Measurements from ENCODE around the gene RPL23.

RPL23 gene

DNA sequence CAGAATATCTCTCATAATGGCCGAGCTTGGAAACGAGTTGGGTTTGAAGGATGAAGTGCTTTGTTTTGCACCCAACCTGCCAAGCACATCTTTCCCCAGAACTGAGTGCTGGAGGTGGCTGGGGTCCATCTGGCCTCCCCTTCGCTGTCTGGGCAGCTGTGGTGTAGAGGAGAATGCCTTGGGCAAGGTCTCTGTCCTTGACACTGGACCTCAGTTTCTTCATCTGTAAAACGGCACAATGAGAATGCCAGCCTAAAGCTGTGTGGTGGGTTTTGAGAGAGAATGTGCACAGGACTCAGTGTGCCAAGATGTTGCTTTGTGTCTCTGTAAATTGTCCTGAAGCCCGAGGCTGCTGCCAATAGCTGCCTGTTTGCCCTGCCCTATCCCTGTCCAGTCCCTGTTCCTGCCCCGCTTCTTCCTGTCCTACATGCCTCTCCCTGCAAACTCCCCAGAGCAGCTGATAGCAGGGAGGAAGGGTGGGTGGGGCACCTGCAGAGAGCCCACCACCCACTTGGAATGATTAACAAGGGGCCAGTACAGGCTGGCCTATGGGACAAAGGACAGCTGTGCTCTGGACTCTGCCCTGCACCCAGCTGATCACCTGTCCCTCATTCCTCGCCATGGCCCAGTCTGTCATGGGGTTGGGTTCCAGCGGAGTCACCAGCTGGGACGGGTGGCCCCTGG lies 31.7 kb upstream of the RPL23 start:
- Histone ChIP-seq H3F3A (ENCODE audit: insufficient read depth, low read length) (no peaks in the 10 kb centered on the region), H3K9ac (ENCODE audit: low read length) (no peak overlapping the region), H3K27me3 (replicated peaks; ENCODE audit: insufficient read depth, low read length) (no peaks in the 10 kb centered on the region), H3K36me3 (replicated peaks; ENCODE audit: insufficient read depth, low read length) (no peaks in the 10 kb centered on the region), H3K27ac (ENCODE audit: low read length) (no peak overlapping the region), H3K9me2 (replicated peaks; ENCODE audit: insufficient read depth, low read length) (no peaks in the 10 kb centered on the region), H3K4me2 (ENCODE audit: low read depth, low read length) (no peak overlapping the region), H2AFZ (ENCODE audit: low read length) (no peak overlapping the region), H3K4me3 (ENCODE audit: low read length) (no peak overlapping the region), H4K20me1 (ENCODE audit: insufficient read depth, low read length) (0 out of 2 replicates have a peak, but pooled peaks cover 3% of the 10 kb centered on the region), H3K9me3 (replicated peaks; ENCODE audit: insufficient read depth, low read length) (no peaks in the 10 kb centered on the region), H3K4me1 (ENCODE audit: low read length) (peaks cover under 1% of the 10 kb centered on the region), H3K79me2 (ENCODE audit: low read length) (peaks cover 97% of the 10 kb centered on the region)
- DNase-seq: no peak
- no peak for TF ChIP-seq EZH2phosphoT487 (IDR thresholded peaks at IDR 0.05; ENCODE audit: low read length)
- TF ChIP-seq, protein P1, sequence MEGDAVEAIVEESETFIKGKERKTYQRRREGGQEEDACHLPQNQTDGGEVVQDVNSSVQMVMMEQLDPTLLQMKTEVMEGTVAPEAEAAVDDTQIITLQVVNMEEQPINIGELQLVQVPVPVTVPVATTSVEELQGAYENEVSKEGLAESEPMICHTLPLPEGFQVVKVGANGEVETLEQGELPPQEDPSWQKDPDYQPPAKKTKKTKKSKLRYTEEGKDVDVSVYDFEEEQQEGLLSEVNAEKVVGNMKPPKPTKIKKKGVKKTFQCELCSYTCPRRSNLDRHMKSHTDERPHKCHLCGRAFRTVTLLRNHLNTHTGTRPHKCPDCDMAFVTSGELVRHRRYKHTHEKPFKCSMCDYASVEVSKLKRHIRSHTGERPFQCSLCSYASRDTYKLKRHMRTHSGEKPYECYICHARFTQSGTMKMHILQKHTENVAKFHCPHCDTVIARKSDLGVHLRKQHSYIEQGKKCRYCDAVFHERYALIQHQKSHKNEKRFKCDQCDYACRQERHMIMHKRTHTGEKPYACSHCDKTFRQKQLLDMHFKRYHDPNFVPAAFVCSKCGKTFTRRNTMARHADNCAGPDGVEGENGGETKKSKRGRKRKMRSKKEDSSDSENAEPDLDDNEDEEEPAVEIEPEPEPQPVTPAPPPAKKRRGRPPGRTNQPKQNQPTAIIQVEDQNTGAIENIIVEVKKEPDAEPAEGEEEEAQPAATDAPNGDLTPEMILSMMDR (IDR thresholded peaks at IDR 0.05; ENCODE audit: low read length): no peak
- no peak for TF ChIP-seq EZH2 (optimal IDR thresholded peaks at IDR 0.05; ENCODE audit: low read depth, low read length)

GRCh38 chr17:38883592-38884526 lies 30.3 kb upstream of the RPL23 start:
- peaks cover 8% of the 10 kb centered on the region for H3K4me1 ChIP-seq (ENCODE audit: low read length)
- no peak overlapping the region for H2AFZ ChIP-seq (ENCODE audit: low read length)
- TF ChIP-seq, protein P1 (IDR thresholded peaks at IDR 0.05; ENCODE audit: low read length): no peak
- TF ChIP-seq EZH2phosphoT487 (IDR thresholded peaks at IDR 0.05; ENCODE audit: low read length): no peak
- no peak for TF ChIP-seq EZH2 (optimal IDR thresholded peaks at IDR 0.05; ENCODE audit: low read depth, low read length)
- H4K20me1 ChIP-seq (ENCODE audit: insufficient read depth, low read length): 0 out of 2 replicates have a peak, but pooled peaks cover 3% of the 10 kb centered on the region
- H3K79me2 ChIP-seq (ENCODE audit: low read length): peaks cover 97% of the 10 kb centered on the region
- H3F3A ChIP-seq (ENCODE audit: insufficient read depth, low read length): no peaks in the 10 kb centered on the region
- H3K9me3 ChIP-seq (replicated peaks; ENCODE audit: insufficient read depth, low read length): no peaks in the 10 kb centered on the region
- no peak overlapping the region for H3K4me2 ChIP-seq (ENCODE audit: low read depth, low read length)
- no peaks in the 10 kb centered on the region for H3K27me3 ChIP-seq (replicated peaks; ENCODE audit: insufficient read depth, low read length)
- no peak for DNase-seq
- H3K9me2 ChIP-seq (replicated peaks; ENCODE audit: insufficient read depth, low read length): no peaks in the 10 kb centered on the region
- H3K9ac ChIP-seq (ENCODE audit: low read length): no peak overlapping the region
- H3K27ac ChIP-seq (ENCODE audit: low read length): no peak overlapping the region
- H3K36me3 ChIP-seq (replicated peaks; ENCODE audit: insufficient read depth, low read length): no peaks in the 10 kb centered on the region
- no peak overlapping the region for H3K4me3 ChIP-seq (ENCODE audit: low read length)

DNA sequence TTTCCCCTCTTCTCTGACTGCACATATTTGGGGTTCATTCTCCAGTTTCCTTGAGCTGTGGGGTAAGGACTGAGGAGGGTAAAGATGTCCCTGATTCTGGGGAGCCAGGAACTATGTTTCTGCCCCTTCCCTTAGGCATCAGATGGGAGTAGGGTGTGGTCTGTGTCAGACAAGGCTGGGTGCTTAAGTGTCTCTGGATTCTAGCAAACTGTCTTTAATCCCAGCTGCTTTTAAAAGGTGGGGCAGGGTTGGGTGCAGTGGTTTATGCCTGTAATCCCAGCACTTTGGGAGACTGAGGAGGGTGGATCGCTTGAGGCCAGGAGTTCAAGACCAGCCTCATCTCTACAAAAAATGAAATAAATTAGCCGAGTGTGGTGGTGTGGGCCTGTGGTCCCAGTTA lies 29.3 kb upstream of the RPL23 start:
- Histone ChIP-seq H3K9me3 (replicated peaks; ENCODE audit: insufficient read depth, low read length) (no peaks in the 10 kb centered on the region), H3K4me2 (ENCODE audit: low read depth, low read length) (no peak overlapping the region), H3K9ac (ENCODE audit: low read length) (no peak overlapping the region), H3K36me3 (replicated peaks; ENCODE audit: insufficient read depth, low read length) (no peaks in the 10 kb centered on the region), H3K4me1 (ENCODE audit: low read length) (peaks cover 9% of the 10 kb centered on the region), H3K27ac (ENCODE audit: low read length) (no peak overlapping the region), H2AFZ (ENCODE audit: low read length) (no peak overlapping the region), H3F3A (ENCODE audit: insufficient read depth, low read length) (no peaks in the 10 kb centered on the region), H4K20me1 (ENCODE audit: insufficient read depth, low read length) (0 out of 2 replicates have a peak, but pooled peaks cover 3% of the 10 kb centered on the region), H3K27me3 (replicated peaks; ENCODE audit: insufficient read depth, low read length) (no peaks in the 10 kb centered on the region), H3K4me3 (ENCODE audit: low read length) (no peak overlapping the region), H3K79me2 (ENCODE audit: low read length) (peaks cover 97% of the 10 kb centered on the region), H3K9me2 (replicated peaks; ENCODE audit: insufficient read depth, low read length) (no peaks in the 10 kb centered on the region)
- TF ChIP-seq EZH2phosphoT487 (IDR thresholded peaks at IDR 0.05; ENCODE audit: low read length): no peak
- no peak for TF ChIP-seq EZH2 (optimal IDR thresholded peaks at IDR 0.05; ENCODE audit: low read depth, low read length)
- TF ChIP-seq, protein P1 (IDR thresholded peaks at IDR 0.05; ENCODE audit: low read length): no peak
- no peak for DNase-seq
